DOHH2 (cell line): Measurements from ENCODE around the gene GOLT1A.

Source experiments
- H3F3A ChIP-seq: fragments of 200-600 bp; sonication (generic), shearing (Covaris generic); 2 replicates; pipeline ENCODE4 v1.6.0; 2016; ENCODE audit warnings: antibody characterized with exemption, mild to moderate bottlenecking; ENCODE audit not compliant: control insufficient read depth, insufficient read depth
- H3K27ac ChIP-seq: fragments of 200-600 bp; sonication (generic); 2 replicates; pipeline ENCODE4 v1.5.1; 2014; ENCODE audit warnings: low read depth, mild to moderate bottlenecking, low read length, moderate library complexity
- H3K27me3 ChIP-seq: fragments of 200-600 bp; sonication (generic); 2 replicates; pipeline ENCODE4 v1.6.1; 2014; ENCODE audit warnings: mild to moderate bottlenecking, low read length, mixed read lengths; ENCODE audit not compliant: control insufficient read depth
- H3K36me3 ChIP-seq: fragments of 200-600 bp; sonication (generic); 2 replicates; pipeline ENCODE4 v1.6.1; 2014; ENCODE audit warnings: mild to moderate bottlenecking, low read length, moderate library complexity, mixed read lengths; ENCODE audit not compliant: control insufficient read depth
- H3K4me1 ChIP-seq: fragments of 200-600 bp; sonication (generic); 2 replicates; pipeline ENCODE4 v1.6.1; 2014; ENCODE audit warnings: mild to moderate bottlenecking, low read length, mixed read lengths; ENCODE audit not compliant: control insufficient read depth
- H3K4me2 ChIP-seq: fragments of 200-600 bp; sonication (generic); 2 replicates; pipeline ENCODE4 v1.6.0; 2014; ENCODE audit warnings: mild to moderate bottlenecking, low read length, moderate library complexity
- H3K4me3 ChIP-seq: fragments of 200-600 bp; sonication (generic); 2 replicates; pipeline ENCODE4 v1.5.1; 2014; ENCODE audit warnings: mild to moderate bottlenecking, low read length, mixed read lengths
- H3K79me2 ChIP-seq: fragments of 200-600 bp; sonication (generic); 2 replicates; pipeline ENCODE4 v1.6.1; 2014; ENCODE audit warnings: mild to moderate bottlenecking, low read length, mixed read lengths; ENCODE audit not compliant: control insufficient read depth
- H3K9me2 ChIP-seq: fragments of 200-600 bp; sonication (generic); replicated peaks from 2 replicates; pipeline ENCODE4 v1.6.1; 2014; ENCODE audit warnings: mild to moderate bottlenecking, low read length, mixed read lengths; ENCODE audit not compliant: control insufficient read depth
- H3K9me3 ChIP-seq: fragments of 200-600 bp; sonication (generic); 2 replicates; pipeline ENCODE4 v1.6.1; 2014; ENCODE audit warnings: antibody characterized with exemption, low read length, mixed read lengths; ENCODE audit not compliant: control insufficient read depth, insufficient read depth
- H4K20me1 ChIP-seq: fragments of 200-600 bp; sonication (generic); 2 replicates; pipeline ENCODE4 v1.6.0; 2014; ENCODE audit warnings: low read depth, mild to moderate bottlenecking, antibody characterized with exemption, low read length, moderate library complexity; ENCODE audit not compliant: control insufficient read depth, insufficient read depth
- CTCF ChIP-seq: fragments of 200-600 bp; sonication (generic); IDR thresholded peaks from one replicate; pipeline ENCODE4 v1.5.1; 2014; ENCODE audit warnings: antibody characterized with exemption, mild to moderate bottlenecking, low read depth, low read length; ENCODE audit not compliant: poor library complexity, severe bottlenecking
- EZH2phosphoT487 ChIP-seq: fragments of 200-600 bp; sonication (generic); IDR thresholded peaks from 2 replicates; pipeline ENCODE4 v1.6.1; 2017; ENCODE audit warnings: borderline replicate concordance, mild to moderate bottlenecking, antibody characterized with exemption, low read length, moderate library complexity, mixed read lengths

GOLT1A gene

GRCh38 chr1:204169858-204170257, 43.9 kb downstream of the GOLT1A start:
- H3K4me3 ChIP-seq: no peak overlapping the region
- no peaks in the 10 kb centered on the region for H3F3A ChIP-seq
- H3K9me2 ChIP-seq: no peaks in the 10 kb centered on the region
- H3K4me1 ChIP-seq: no peaks in the 10 kb centered on the region
- H3K27ac ChIP-seq: no peak overlapping the region
- no peaks in the 10 kb centered on the region for H3K27me3 ChIP-seq
- no peaks in the 10 kb centered on the region for H3K79me2 ChIP-seq
- peaks cover 26% of the 10 kb centered on the region for H3K9me3 ChIP-seq
- no peak for TF ChIP-seq EZH2phosphoT487
- TF ChIP-seq CTCF: no peak
- H4K20me1 ChIP-seq: no peaks in the 10 kb centered on the region
- no peaks in the 10 kb centered on the region for H3K36me3 ChIP-seq
- no peak overlapping the region for H3K4me2 ChIP-seq

GRCh38 chr1:204167730-204168129, 46.1 kb downstream of the GOLT1A start:
- no peaks in the 10 kb centered on the region for H3K27me3 ChIP-seq
- no peak overlapping the region for H3K4me2 ChIP-seq
- no peaks in the 10 kb centered on the region for H3K36me3 ChIP-seq
- H3K79me2 ChIP-seq: no peaks in the 10 kb centered on the region
- no peaks in the 10 kb centered on the region for H4K20me1 ChIP-seq
- H3K9me2 ChIP-seq: no peaks in the 10 kb centered on the region
- H3F3A ChIP-seq: no peaks in the 10 kb centered on the region
- TF ChIP-seq CTCF (no peak), EZH2phosphoT487 (no peak)
- peaks cover 26% of the 10 kb centered on the region for H3K9me3 ChIP-seq
- no peak overlapping the region for H3K4me3 ChIP-seq
- H3K27ac ChIP-seq: no peak overlapping the region
- no peaks in the 10 kb centered on the region for H3K4me1 ChIP-seq

- H3K4me1 ChIP-seq: no peaks in the 10 kb centered on the region
- no peaks in the 10 kb centered on the region for H3K79me2 ChIP-seq
- H3K4me2 ChIP-seq: no peak within 1 kb of the TSS
- no peak within 1 kb of the TSS for H3K27ac ChIP-seq
- H3F3A ChIP-seq: no peaks in the 10 kb centered on the region
- no peaks in the 10 kb centered on the region for H3K27me3 ChIP-seq
- H3K9me3 ChIP-seq: peaks cover 23% of the 10 kb centered on the region
- H3K9me2 ChIP-seq: no peaks in the 10 kb centered on the region
- no peaks in the 10 kb centered on the region for H3K36me3 ChIP-seq
- H4K20me1 ChIP-seq: no peaks in the 10 kb centered on the region
- no peak within 1 kb of the TSS for H3K4me3 ChIP-seq
- TF ChIP-seq EZH2phosphoT487 (no peak), CTCF (no peak)
Measured at GRCh38 chr1:204166219-204166618, 47.6 kb downstream of the GOLT1A start, which contains the start of gene REN. TSS of gene REN (minus strand) at chr1:204166337. CDS start at chr1:204166293, 44 bp downstream.
